ENCODE measurements around the gene ANKH.

ANKH gene

DNA sequence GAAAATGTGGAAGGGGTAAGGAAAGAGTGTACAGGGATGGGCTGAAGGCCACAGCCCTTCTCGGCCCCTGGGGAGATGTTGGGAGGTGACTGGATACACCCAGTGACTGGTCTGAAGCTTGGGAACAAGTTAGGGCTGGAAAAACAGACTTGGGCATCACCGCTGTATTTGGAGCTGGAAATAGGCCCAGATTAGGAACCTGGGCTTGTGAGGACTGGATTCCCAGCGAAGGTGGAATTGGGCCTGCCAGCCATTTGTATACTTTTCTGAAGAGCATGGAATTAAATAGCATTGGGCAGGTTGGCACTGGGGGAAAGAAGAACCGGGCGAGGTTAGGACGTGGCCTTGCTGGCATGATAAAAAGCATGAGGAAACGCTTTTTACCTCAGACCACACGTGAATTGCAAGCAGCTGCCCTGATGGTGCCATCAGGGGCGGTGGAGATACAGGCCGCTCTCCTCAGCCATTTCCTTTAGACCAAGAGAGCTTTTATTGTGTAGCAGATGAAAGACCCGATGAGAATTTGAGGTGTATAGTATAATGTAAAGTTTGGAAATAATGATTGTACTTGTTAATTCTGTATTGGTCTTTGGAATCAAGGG lies 169.2 kb downstream of the ANKH start:
- Histone ChIP-seq H3K27ac (no peak overlapping the region), H3K36me3 (peaks cover 82% of the 10 kb centered on the region), H4K20me1 (no peaks in the 10 kb centered on the region; the same call in 1 of the 2 replicates), H3K4me3 (no peak overlapping the region), H3K9me3 (no peaks in the 10 kb centered on the region), H3K4me2 (no peak overlapping the region), H3K27me3 (no peaks in the 10 kb centered on the region), H3K4me1 (peaks cover 29% of the 10 kb centered on the region), H3K9ac (no peak overlapping the region)
- no peak for TF ChIP-seq Cebpa-rat (IDR thresholded peaks at IDR 0.05)

GRCh38 chr5:14701556-14701955 lies 170.0 kb downstream of the ANKH start:
- TF ChIP-seq Cebpa-rat (IDR thresholded peaks at IDR 0.05) = no peak
- no peaks in the 10 kb centered on the region for H3K9me3 ChIP-seq
- no peak overlapping the region for H3K9ac ChIP-seq
- H3K27me3 ChIP-seq = no peaks in the 10 kb centered on the region
- no peak overlapping the region for H3K4me3 ChIP-seq
- no peak overlapping the region for H3K4me2 ChIP-seq
- H4K20me1 ChIP-seq = no peaks in the 10 kb centered on the region; the same call in 1 of the 2 replicates
- H3K36me3 ChIP-seq = peaks cover 82% of the 10 kb centered on the region
- H3K27ac ChIP-seq = 0 out of 2 replicates have a peak overlapping the region, but pooled peaks have one; percentile 27
- peaks cover 21% of the 10 kb centered on the region for H3K4me1 ChIP-seq

DNA sequence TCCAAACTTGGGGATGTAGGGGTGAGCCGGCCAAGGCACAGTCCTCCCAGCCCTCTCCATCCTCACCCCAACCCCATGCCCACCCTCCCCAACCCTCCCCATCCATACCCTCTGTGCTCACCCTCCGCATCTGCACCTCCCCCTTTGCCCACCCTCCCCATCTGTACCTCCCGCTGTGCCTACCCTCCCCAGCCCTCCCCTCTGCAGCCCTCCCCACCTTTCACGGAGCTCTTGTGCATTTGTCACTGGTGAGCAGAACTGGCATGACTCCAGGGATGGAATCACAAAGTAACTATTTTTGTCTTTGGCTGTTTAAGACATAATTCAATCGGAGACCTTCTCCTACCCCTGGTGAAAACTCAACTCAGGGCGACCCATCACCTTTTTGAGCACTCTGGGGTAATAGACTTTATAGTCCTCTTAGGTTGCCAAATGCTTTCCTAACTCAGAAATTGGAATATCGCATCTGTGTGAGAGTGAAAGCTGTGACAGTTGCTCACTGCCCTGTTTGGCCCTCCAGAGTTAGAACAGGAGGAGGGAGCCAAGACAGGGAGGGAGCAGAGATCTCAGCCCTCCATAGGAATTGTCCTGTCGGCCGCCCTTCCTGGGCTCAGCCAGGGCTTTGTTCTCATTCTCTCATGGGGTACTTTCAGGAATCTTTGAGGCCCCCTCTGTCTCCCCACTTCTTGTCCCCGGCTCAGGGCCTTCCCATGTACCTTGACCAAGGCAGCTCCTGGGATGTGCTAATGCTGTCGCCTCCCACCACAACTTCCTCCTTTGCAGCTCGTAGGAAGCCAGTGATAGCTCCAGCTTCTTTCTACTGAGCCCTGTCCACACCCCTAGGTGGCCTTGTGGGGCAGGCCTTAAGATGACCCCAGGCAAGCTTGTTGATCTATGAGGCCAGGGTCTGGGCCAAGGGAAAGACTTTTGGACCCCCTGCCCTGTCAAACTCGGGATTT lies 170.8 kb downstream of the ANKH start:
- H3K27ac ChIP-seq = 0 out of 2 replicates have a peak overlapping the region, but pooled peaks have one; percentile 27
- H3K4me2 ChIP-seq = no peak overlapping the region
- H4K20me1 ChIP-seq = no peaks in the 10 kb centered on the region; the same call in 1 of the 2 replicates
- H3K9me3 ChIP-seq = no peaks in the 10 kb centered on the region
- H3K9ac ChIP-seq = no peak overlapping the region
- no peak overlapping the region for H3K4me3 ChIP-seq
- peaks cover 13% of the 10 kb centered on the region for H3K4me1 ChIP-seq
- H3K27me3 ChIP-seq = no peaks in the 10 kb centered on the region
- peaks cover 87% of the 10 kb centered on the region for H3K36me3 ChIP-seq
- no peak for TF ChIP-seq Cebpa-rat (IDR thresholded peaks at IDR 0.05)

- Histone ChIP-seq H3K9me3 (no peaks in the 10 kb centered on the region), H4K20me1 (no peaks in the 10 kb centered on the region; the same call in 1 of the 2 replicates), H3K27ac (no peak overlapping the region), H3K4me3 (no peak overlapping the region), H3K9ac (no peak overlapping the region), H3K4me2 (no peak overlapping the region), H3K36me3 (peaks cover 89% of the 10 kb centered on the region), H3K27me3 (no peaks in the 10 kb centered on the region), H3K4me1 (peaks cover 7% of the 10 kb centered on the region)
- TF ChIP-seq Cebpa-rat (IDR thresholded peaks at IDR 0.05) = no peak
Measured at GRCh38 chr5:14699807-14700400, 171.7 kb downstream of the ANKH start.

- TF ChIP-seq Cebpa-rat (IDR thresholded peaks at IDR 0.05) = no peak
- Histone ChIP-seq H3K27me3 (no peaks in the 10 kb centered on the region), H3K9ac (no peak overlapping the region)
Measured at GRCh38 chr5:14699159-14699558, 172.4 kb downstream of the ANKH start.

GRCh38 chr5:14698495-14698894 lies 173.1 kb downstream of the ANKH start:
- peaks cover 96% of the 10 kb centered on the region for H3K36me3 ChIP-seq
- no peaks in the 10 kb centered on the region for H3K27me3 ChIP-seq
- TF ChIP-seq Cebpa-rat (IDR thresholded peaks at IDR 0.05) = no peak
- H4K20me1 ChIP-seq = no peaks in the 10 kb centered on the region; the same call in 1 of the 2 replicates
- no peak overlapping the region for H3K4me2 ChIP-seq
- H3K9me3 ChIP-seq = no peaks in the 10 kb centered on the region
- peaks cover 7% of the 10 kb centered on the region for H3K4me1 ChIP-seq
- no peak overlapping the region for H3K9ac ChIP-seq
- no peak overlapping the region for H3K4me3 ChIP-seq
- H3K27ac ChIP-seq = no peak overlapping the region

More at GRCh38 chr5:14699159-14699558, 172.4 kb downstream of the ANKH start:
- H3K4me3 ChIP-seq = no peak overlapping the region
- H3K36me3 ChIP-seq = peaks cover 96% of the 10 kb centered on the region
- peaks cover 7% of the 10 kb centered on the region for H3K4me1 ChIP-seq
- H3K27ac ChIP-seq = no peak overlapping the region
- no peaks in the 10 kb centered on the region; the same call in 1 of the 2 replicates for H4K20me1 ChIP-seq
- no peak overlapping the region for H3K4me2 ChIP-seq
- H3K9me3 ChIP-seq = no peaks in the 10 kb centered on the region

- Histone ChIP-seq H3K4me1 (peaks cover 7% of the 10 kb centered on the region), H3K4me2 (no peak overlapping the region), H4K20me1 (no peaks in the 10 kb centered on the region; the same call in 1 of the 2 replicates), H3K4me3 (no peak overlapping the region), H3K27ac (no peak overlapping the region), H3K36me3 (peaks cover 97% of the 10 kb centered on the region), H3K27me3 (no peaks in the 10 kb centered on the region), H3K9me3 (no peaks in the 10 kb centered on the region), H3K9ac (no peak overlapping the region)
- no peak for TF ChIP-seq Cebpa-rat (IDR thresholded peaks at IDR 0.05)
Measured at GRCh38 chr5:14696851-14697250, 174.7 kb downstream of the ANKH start.

GRCh38 chr5:14696057-14696456 lies 175.5 kb downstream of the ANKH start:
- Histone ChIP-seq H3K4me2 (no peak overlapping the region), H3K36me3 (peaks cover 97% of the 10 kb centered on the region), H3K27me3 (no peaks in the 10 kb centered on the region), H3K4me3 (no peak overlapping the region), H3K9ac (no peak overlapping the region), H3K9me3 (no peaks in the 10 kb centered on the region), H3K4me1 (peaks cover 5% of the 10 kb centered on the region), H4K20me1 (no peaks in the 10 kb centered on the region; the same call in 1 of the 2 replicates), H3K27ac (no peak overlapping the region)
- TF ChIP-seq Cebpa-rat (IDR thresholded peaks at IDR 0.05) = no peak

DNA sequence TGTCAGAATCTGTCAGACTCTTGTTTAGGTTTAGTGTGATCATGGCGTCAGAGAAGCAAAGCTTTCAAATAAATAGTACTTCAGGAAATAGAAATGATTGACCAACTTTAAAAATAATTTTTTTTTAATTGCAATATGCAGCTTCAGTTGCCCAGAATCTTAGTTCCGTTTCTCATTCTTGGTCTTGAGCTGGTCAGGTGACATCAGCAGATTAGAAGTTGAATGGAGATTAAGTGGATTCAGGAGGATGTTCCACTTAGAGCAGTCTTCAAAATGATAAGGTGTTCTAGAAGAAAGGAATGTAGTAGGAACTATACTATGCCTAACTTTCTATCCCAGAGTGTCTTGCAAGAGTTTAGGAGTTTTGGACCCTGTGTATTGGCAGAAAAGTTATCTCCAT lies 176.4 kb downstream of the ANKH start:
- peaks cover 100% of the 10 kb centered on the region for H3K36me3 ChIP-seq
- H3K27ac ChIP-seq = no peak overlapping the region

More for the DNA sequence above, 176.4 kb downstream of the ANKH start:
- H3K4me3 ChIP-seq = no peak overlapping the region
- H3K4me1 ChIP-seq = no peaks in the 10 kb centered on the region
- no peak for TF ChIP-seq Cebpa-rat (IDR thresholded peaks at IDR 0.05)
- H3K27me3 ChIP-seq = no peaks in the 10 kb centered on the region
- no peak overlapping the region for H3K9ac ChIP-seq
- H4K20me1 ChIP-seq = no peaks in the 10 kb centered on the region
- H3K9me3 ChIP-seq = peaks cover 5% of the 10 kb centered on the region
- H3K4me2 ChIP-seq = no peak overlapping the region

Data from BLaER1 (cell line).